ENCODE measurements around the gene IFRD2. TPM values are rescaled to one million over a fixed set of nuclear protein-coding genes. Genes with fewer than 3 reads are reported as not detected.
"Not testable (repeated sequence)": the region's sequence is repeated elsewhere in the genome, so short reads cannot be mapped to it uniquely, and the experiment has no call there.

Gene IFRD2
- total and polyA plus RNA-seq, 2 experiments from 2014 or later = 41.4 to 71.6 TPM

DNA sequence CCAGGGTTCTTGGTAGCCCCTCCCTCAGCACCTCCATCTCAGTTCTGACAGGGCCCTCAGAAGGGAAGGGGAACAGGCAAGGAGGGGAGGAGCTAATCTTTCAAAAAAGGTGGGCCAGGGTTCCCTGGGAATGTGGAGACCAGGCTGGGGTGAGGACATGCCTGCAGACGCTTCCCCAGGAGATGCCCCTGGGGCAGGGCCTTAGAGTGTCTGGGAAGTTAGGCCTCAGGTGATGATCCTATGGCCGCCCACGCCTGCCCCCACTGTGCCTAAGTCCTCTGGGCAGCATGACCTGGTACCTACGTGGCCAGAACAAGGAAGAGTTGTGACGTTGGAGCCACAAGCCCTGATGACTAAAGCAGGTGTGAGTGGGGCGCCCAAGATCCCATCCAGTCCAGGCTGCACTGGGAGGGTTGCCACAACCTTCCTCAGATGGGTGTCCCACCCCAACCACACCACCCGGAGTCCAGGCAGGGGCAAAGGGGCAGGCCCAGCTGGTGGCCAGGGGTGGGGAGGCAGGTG lies 27.2 kb downstream of the IFRD2 start:
- Histone ChIP-seq H3K9me3 (ENCODE audit: low read depth) (no peaks in the 10 kb centered on the region), H3K4me3 (no peak overlapping the region), H3K9me2 (replicated peaks; ENCODE audit: insufficient read depth) (no peaks in the 10 kb centered on the region), H4K20me1 (ENCODE audit: insufficient read depth, poor library complexity, severe bottlenecking) (no peaks in the 10 kb centered on the region), H3K27ac (peak overlapping the region; percentile 91), H3K79me2 (peaks cover 16% of the 10 kb centered on the region), H3K27me3 (no peaks in the 10 kb centered on the region), H3K4me1 (ENCODE audit: insufficient read depth) (peaks cover 74% of the 10 kb centered on the region), H3K36me3 (replicated peaks; ENCODE audit: insufficient read depth, low read depth) (no peaks in the 10 kb centered on the region), H2AFZ (no peak overlapping the region), H3K4me2 (peak overlapping the region; percentile 89)
- no peak for DNase-seq (ENCODE audit: low spot score)
- TF ChIP-seq EZH2 (IDR thresholded peaks at IDR 0.05; ENCODE audit: borderline replicate concordance) (no peak), EZH2phosphoT487 (IDR thresholded peaks at IDR 0.05; ENCODE audit: low read depth, severe bottlenecking, unreplicated experiment) (no peak)
- WGBS (ENCODE audit: low lambda C conversion rate, missing lambda C conversion rate) = 62% methylated on average over 7 of the region's 7 CpGs

DNA sequence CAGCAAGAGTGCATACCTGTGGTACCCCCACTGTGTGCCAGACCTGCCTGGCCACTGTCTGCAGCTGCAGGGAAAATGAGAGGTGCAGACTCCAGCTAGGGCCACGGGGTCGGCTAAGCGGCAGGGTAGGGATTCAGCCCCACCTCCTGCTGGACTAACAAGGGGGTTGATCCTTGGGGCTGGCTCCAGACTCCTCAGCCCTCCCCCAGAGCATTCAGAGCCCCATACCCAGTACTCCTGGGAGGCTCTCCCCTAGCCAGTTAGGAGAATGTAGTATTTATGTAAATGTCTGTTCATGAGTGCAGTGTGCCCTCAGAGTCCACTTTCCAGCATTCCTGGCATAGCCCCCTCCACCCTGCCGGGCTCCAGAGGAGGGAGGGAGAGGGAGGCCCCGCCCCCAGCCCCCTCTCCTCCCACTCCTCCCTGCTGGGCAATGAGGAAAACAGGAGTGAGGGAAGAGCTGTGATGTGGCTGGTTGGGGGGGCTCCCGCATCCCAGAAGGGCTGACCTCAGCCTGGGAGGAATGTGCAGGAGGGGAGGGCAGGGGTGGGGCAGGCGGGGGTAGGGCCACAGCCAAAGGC lies 27.8 kb downstream of the IFRD2 start:
- peaks cover 73% of the 10 kb centered on the region for H3K4me1 ChIP-seq (ENCODE audit: insufficient read depth)
- 0% methylated on average over 7 of the region's 7 CpGs for WGBS (ENCODE audit: low lambda C conversion rate, missing lambda C conversion rate)
- H3K79me2 ChIP-seq = peaks cover 12% of the 10 kb centered on the region
- no peaks in the 10 kb centered on the region for H3K9me2 ChIP-seq (replicated peaks; ENCODE audit: insufficient read depth)
- peak overlapping the region; percentile 91 for H3K27ac ChIP-seq
- no peak overlapping the region for H3K4me3 ChIP-seq
- H4K20me1 ChIP-seq (ENCODE audit: insufficient read depth, poor library complexity, severe bottlenecking) = no peaks in the 10 kb centered on the region
- peak; percentile 98 for DNase-seq (ENCODE audit: low spot score)
- TF ChIP-seq EZH2phosphoT487 (IDR thresholded peaks at IDR 0.05; ENCODE audit: low read depth, severe bottlenecking, unreplicated experiment) (no peak), EZH2 (IDR thresholded peaks at IDR 0.05; ENCODE audit: borderline replicate concordance) (no peak)
- TF ChIP-seq, protein P1, sequence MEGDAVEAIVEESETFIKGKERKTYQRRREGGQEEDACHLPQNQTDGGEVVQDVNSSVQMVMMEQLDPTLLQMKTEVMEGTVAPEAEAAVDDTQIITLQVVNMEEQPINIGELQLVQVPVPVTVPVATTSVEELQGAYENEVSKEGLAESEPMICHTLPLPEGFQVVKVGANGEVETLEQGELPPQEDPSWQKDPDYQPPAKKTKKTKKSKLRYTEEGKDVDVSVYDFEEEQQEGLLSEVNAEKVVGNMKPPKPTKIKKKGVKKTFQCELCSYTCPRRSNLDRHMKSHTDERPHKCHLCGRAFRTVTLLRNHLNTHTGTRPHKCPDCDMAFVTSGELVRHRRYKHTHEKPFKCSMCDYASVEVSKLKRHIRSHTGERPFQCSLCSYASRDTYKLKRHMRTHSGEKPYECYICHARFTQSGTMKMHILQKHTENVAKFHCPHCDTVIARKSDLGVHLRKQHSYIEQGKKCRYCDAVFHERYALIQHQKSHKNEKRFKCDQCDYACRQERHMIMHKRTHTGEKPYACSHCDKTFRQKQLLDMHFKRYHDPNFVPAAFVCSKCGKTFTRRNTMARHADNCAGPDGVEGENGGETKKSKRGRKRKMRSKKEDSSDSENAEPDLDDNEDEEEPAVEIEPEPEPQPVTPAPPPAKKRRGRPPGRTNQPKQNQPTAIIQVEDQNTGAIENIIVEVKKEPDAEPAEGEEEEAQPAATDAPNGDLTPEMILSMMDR (IDR thresholded peaks at IDR 0.05; ENCODE audit: poor library complexity) = no peak
- peak overlapping the region; percentile 59 for H3K4me2 ChIP-seq
- no peaks in the 10 kb centered on the region for H3K9me3 ChIP-seq (ENCODE audit: low read depth)
- no peaks in the 10 kb centered on the region for H3K36me3 ChIP-seq (replicated peaks; ENCODE audit: insufficient read depth, low read depth)
- H2AFZ ChIP-seq = no peak overlapping the region
- H3K27me3 ChIP-seq = no peaks in the 10 kb centered on the region

DNA sequence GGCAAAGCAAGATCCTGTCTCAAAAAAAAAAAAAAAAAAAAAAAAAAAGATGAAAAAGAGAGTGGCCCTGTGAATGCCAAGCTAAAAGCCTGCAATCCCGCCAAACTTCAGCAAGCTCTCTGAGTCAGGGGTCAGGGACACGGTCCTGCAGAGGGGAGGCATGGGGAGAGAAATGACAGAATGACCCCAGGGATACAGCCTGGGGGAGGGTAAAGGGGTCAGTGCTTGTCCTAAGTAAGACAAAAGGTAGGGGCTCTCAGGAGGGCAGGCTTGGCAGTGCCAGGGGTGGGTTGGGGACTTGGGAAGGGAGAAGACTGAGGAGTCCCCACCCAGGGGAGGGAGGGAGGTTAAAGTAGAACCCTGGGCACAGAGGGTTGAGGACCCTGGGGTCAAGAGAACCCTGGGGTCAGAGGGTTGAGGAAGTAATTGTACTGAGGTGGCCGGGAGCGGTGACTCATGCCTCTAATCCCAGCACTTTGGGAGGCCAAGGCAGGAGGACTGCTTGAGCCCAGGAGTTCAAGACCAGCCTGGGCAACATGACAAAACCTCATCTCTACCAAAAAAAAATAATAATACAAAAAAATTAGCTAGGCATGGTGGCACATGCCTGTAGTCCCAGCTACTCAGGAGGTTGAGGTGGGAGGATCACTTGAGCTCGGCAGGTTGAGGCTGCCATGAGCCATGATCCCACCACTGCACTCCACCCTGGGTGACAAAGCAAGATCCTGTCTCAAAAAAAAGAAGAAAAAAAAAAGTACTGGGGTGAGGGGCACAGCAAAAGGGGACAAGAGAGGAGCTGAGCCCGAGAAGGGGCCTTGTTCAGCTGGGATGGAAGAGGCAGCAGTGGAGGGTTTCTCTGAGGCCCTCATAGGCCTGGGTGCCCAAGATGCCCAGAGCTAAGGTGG lies 28.5 kb downstream of the IFRD2 start:
- TF ChIP-seq EZH2phosphoT487 (IDR thresholded peaks at IDR 0.05; ENCODE audit: low read depth, severe bottlenecking, unreplicated experiment) (no peak), EZH2 (IDR thresholded peaks at IDR 0.05; ENCODE audit: borderline replicate concordance) (no peak)
- TF ChIP-seq, protein P1 (IDR thresholded peaks at IDR 0.05; ENCODE audit: poor library complexity) = no peak
- H3K9me2 ChIP-seq (replicated peaks; ENCODE audit: insufficient read depth) = no peaks in the 10 kb centered on the region
- peak overlapping the region; percentile 91 for H3K27ac ChIP-seq
- DNase-seq (ENCODE audit: low spot score) = no peak
- no peaks in the 10 kb centered on the region for H4K20me1 ChIP-seq (ENCODE audit: insufficient read depth, poor library complexity, severe bottlenecking)
- H3K27me3 ChIP-seq = no peaks in the 10 kb centered on the region
- no peaks in the 10 kb centered on the region for H3K9me3 ChIP-seq (ENCODE audit: low read depth)
- no peaks in the 10 kb centered on the region for H3K36me3 ChIP-seq (replicated peaks; ENCODE audit: insufficient read depth, low read depth)
- peaks cover 12% of the 10 kb centered on the region for H3K79me2 ChIP-seq
- no peak overlapping the region for H3K4me3 ChIP-seq
- H3K4me2 ChIP-seq = peak overlapping the region; percentile 59
- H2AFZ ChIP-seq = no peak overlapping the region
- WGBS (ENCODE audit: low lambda C conversion rate, missing lambda C conversion rate) = 70% methylated on average over 6 of the region's 6 CpGs
- H3K4me1 ChIP-seq (ENCODE audit: insufficient read depth) = peaks cover 69% of the 10 kb centered on the region

DNA sequence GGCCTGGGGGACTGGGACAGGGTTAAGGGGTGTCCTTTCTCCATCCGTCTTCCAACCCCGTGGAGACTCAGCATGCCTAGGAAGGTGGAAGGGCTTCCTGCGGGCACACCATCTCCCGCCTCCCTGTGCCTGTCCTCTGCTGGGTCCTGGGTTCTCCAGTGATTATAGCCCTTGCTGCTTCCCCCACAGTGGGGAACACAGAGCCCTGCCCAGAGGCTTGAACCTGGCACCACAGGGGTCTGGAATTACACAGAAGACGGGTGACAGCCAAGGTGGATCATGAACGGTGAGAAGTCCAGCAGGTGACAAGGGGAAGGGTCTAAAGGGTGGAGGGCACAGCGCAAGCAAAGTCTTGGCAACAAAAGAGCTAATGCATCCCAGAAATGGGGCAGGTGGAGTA lies 29.5 kb downstream of the IFRD2 start:
- Histone ChIP-seq H3K36me3 (replicated peaks; ENCODE audit: insufficient read depth, low read depth) (no peaks in the 10 kb centered on the region), H3K9me3 (ENCODE audit: low read depth) (no peaks in the 10 kb centered on the region), H3K79me2 (peaks cover 12% of the 10 kb centered on the region), H4K20me1 (ENCODE audit: insufficient read depth, poor library complexity, severe bottlenecking) (no peaks in the 10 kb centered on the region), H3K9me2 (replicated peaks; ENCODE audit: insufficient read depth) (no peaks in the 10 kb centered on the region), H3K4me1 (ENCODE audit: insufficient read depth) (peaks cover 59% of the 10 kb centered on the region), H2AFZ (no peak overlapping the region), H3K27ac (peak overlapping the region; percentile 91), H3K4me3 (no peak overlapping the region), H3K27me3 (no peaks in the 10 kb centered on the region), H3K4me2 (no peak overlapping the region)
- no peak for DNase-seq (ENCODE audit: low spot score)
- WGBS (ENCODE audit: low lambda C conversion rate, missing lambda C conversion rate) = 98% methylated on average over 7 of the region's 7 CpGs
- TF ChIP-seq EZH2phosphoT487 (IDR thresholded peaks at IDR 0.05; ENCODE audit: low read depth, severe bottlenecking, unreplicated experiment) = no peak
- TF ChIP-seq, protein P1 (IDR thresholded peaks at IDR 0.05; ENCODE audit: poor library complexity) = no peak
- TF ChIP-seq EZH2 (IDR thresholded peaks at IDR 0.05; ENCODE audit: borderline replicate concordance) = no peak

DNA sequence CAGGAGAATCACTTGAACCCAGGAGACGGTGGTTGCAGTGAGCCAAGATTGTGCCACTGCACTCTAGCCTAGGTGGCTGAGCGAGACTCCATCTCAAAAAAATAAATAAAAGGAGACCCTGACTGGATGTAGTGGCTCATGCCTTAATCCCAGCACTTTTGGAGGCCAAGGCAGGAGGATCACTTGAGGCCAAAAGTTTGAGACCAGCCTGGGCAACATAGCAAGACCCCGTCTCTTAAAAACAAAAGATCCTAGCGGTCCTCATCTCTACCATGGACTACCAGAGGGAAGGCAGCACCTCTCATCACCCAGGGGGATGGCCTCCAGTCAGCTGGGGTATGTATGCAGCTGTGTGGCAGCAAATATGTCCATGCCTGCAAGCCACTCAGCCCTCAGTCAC lies 30.0 kb downstream of the IFRD2 start:
- not testable (repeated sequence) for H3K9me2 ChIP-seq (replicated peaks; ENCODE audit: insufficient read depth); H3K36me3 ChIP-seq (replicated peaks; ENCODE audit: insufficient read depth, low read depth); H3K4me3 ChIP-seq; H4K20me1 ChIP-seq (ENCODE audit: insufficient read depth, poor library complexity, severe bottlenecking); H3K27ac ChIP-seq; DNase-seq (ENCODE audit: low spot score); H3K9me3 ChIP-seq (ENCODE audit: low read depth); H3K27me3 ChIP-seq; H2AFZ ChIP-seq; H3K4me2 ChIP-seq
- peaks cover 12% of the 10 kb centered on the region for H3K79me2 ChIP-seq
- 99% methylated on average over 4 of the region's 4 CpGs for WGBS (ENCODE audit: low lambda C conversion rate, missing lambda C conversion rate)
- H3K4me1 ChIP-seq (ENCODE audit: insufficient read depth) = peaks cover 53% of the 10 kb centered on the region
